OCI-LY3 (cell line): ENCODE results near the gene BNC1.

Experiments used
- EZH2phosphoT487 ChIP-seq: fragments of 200-600 bp; shearing (Covaris generic); IDR thresholded peaks from 2 replicates; pipeline ENCODE4 v1.6.1; 2018; ENCODE audit warnings: antibody characterized with exemption, mixed run types, low read depth
- TF ChIP-seq, protein P1 (sequence below): fragments of 200-600, 300-600 bp; sonication (generic); IDR thresholded peaks from 2 replicates; pipeline ENCODE4 v1.5.1; 2014; ENCODE audit warnings: antibody characterized with exemption, low read length, low read depth

DNA sequence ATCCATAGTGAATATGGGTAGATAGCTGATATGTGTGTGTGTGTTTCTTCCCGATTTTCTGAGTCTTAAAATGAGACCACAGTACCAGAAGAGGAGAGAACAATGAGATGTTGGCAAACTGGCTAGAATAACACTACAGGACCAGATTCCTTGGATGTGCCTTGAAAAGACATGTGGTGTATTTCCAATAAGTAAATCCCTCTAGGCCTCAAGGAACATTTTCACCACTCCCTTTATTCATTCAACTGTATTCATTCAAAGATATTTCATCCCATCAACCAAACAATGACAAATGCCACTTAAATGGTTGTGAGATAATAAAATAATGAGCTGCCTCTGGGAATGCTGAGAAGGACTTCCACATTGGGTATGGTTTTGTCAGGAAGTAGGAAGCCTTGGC is 8.7 kb upstream of the BNC1 start:
- TF ChIP-seq, protein P1, sequence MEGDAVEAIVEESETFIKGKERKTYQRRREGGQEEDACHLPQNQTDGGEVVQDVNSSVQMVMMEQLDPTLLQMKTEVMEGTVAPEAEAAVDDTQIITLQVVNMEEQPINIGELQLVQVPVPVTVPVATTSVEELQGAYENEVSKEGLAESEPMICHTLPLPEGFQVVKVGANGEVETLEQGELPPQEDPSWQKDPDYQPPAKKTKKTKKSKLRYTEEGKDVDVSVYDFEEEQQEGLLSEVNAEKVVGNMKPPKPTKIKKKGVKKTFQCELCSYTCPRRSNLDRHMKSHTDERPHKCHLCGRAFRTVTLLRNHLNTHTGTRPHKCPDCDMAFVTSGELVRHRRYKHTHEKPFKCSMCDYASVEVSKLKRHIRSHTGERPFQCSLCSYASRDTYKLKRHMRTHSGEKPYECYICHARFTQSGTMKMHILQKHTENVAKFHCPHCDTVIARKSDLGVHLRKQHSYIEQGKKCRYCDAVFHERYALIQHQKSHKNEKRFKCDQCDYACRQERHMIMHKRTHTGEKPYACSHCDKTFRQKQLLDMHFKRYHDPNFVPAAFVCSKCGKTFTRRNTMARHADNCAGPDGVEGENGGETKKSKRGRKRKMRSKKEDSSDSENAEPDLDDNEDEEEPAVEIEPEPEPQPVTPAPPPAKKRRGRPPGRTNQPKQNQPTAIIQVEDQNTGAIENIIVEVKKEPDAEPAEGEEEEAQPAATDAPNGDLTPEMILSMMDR = no peak
- TF ChIP-seq EZH2phosphoT487 = no peak
